Activated naive CD4-positive, alpha-beta T cell treated with anti-CD3 and anti-CD28 coated beads, Interleukin-2, amount 50 U/mL, for 72 hours (primary cell): ENCODE measurements around the gene BSN. TPM values are rescaled to one million over a fixed set of nuclear protein-coding genes. Genes with fewer than 3 reads are reported as not detected.

ENCODE experiments used
- ATAC-seq, 2 donors: fragments of 150-1000 bp; cut with Tn5 transposase; 2 replicates each; pipeline ENCODE4 v1.10.0; 2021; ENCODE audit warnings: mild to moderate bottlenecking in 2 of 2, moderate library complexity in 2 of 2
- DNase-seq, 2 donors: peaks; one replicate each; pipeline ENCODE4 v3.0.0; 2021 to 2022; ENCODE audit warnings: low spot score in 2 of 2
- H3K27ac Mint-ChIP-seq, 2 donors: one replicate each; pipeline ENCODE4 v1.8.0; 2022; ENCODE audit warnings: mild to moderate bottlenecking in 2 of 2, mixed read lengths in 2 of 2
- H3K36me3 Mint-ChIP-seq, 2 donors: one replicate each; pipeline ENCODE4 v1.8.0; 2022; ENCODE audit warnings: mixed read lengths in 2 of 2
- H3K9me3 Mint-ChIP-seq, 2 donors: one replicate each; pipeline ENCODE4 v1.8.0; 2022; ENCODE audit warnings: mixed read lengths in 2 of 2
- total RNA-seq, 2 donors: library from RNA; stranded (reverse); gene quantifications; one replicate each; pipeline ENCODE4 v1.2.3, GENCODE V29; 2022

The BSN gene
- total RNA-seq, 2 donors from 2014 or later: 0.06 to 0.20 TPM

DNA sequence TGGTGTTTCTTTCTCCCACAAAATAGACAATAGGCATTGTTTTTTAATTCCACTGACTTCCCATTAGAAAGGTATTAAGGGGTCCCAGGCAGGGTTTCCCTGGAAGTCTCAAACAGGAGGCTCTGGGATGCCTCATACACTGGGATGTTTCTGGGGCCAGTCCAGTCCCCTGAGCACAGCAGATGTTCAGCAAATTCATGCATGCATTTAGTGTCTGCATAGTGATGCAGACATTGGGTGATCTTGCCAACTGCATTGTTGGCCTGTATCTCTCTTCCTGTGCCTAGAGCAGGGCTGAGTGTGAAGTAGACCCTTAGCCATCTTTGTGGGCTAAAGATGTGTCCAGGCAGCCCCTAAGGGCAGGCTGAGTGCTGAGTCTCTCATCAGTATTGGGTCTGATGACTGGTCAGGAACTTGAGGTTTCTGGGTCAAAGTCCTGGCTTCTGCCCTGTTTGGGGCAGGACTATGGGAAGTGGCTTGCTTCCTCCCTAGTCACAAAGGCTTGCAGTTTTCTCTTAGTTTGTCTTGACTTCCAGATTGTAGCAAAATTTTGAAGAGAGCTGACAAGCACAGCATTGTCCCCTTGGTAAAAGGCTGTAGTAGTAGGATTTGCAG lies 56.5 kb downstream of the BSN start:
- H3K36me3 Mint-ChIP-seq: no peaks in the 10 kb centered on the region
- peaks cover 0 to 4% of the 10 kb centered on the region in 2 donors for H3K9me3 Mint-ChIP-seq
- DNase-seq (no peak), ATAC-seq (no peak)
- H3K27ac Mint-ChIP-seq: no peak overlapping the region

DNA sequence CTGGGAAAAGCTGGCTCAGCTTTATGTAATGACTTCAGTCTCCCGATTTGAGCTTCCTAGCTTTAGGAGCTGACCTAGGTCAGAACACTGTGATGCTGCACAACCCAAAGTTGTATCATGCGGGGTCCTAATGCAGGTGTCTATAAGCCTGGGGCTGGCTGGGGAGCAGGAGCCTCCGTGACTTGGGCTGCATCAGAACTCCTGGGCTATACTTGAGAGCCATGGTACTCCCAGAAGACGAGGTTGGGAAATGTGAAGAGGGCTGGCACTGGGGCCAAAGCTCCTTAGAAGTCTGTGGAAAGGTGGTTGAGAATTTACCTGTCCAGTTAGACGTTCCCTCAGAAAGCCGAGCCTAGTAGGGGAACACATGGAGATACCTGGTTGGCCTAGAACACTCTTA lies 57.0 kb downstream of the BSN start:
- no peak for DNase-seq
- no peak for ATAC-seq
- Mint-ChIP-seq H3K36me3 (no peaks in the 10 kb centered on the region), H3K9me3 (peaks cover 0 to 4% of the 10 kb centered on the region in 2 donors), H3K27ac (no peak overlapping the region)

DNA sequence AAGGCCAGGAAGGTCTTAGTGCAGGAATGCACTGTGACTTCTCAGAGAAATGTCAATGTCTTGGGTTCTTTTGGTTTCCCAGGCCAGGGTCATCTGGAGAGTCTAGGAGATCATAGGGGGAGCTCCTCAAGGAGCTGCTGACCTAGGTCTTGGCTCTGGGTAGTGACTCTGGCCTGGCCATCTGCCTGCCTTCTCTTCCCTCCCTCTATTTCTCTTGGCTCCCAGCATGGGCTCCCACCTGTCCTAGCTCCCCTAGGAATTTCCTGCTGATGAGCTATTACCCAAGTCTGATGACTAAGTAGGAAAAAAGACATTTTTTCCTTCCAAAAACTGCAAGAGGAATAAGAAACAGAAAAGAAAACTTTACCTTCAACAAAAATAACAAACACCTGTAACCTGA lies 57.4 kb downstream of the BSN start:
- H3K27ac Mint-ChIP-seq: no peak overlapping the region
- H3K9me3 Mint-ChIP-seq: peaks cover 0 to 4% of the 10 kb centered on the region in 2 donors
- ATAC-seq: no peak
- H3K36me3 Mint-ChIP-seq: no peaks in the 10 kb centered on the region
- no peak for DNase-seq

DNA sequence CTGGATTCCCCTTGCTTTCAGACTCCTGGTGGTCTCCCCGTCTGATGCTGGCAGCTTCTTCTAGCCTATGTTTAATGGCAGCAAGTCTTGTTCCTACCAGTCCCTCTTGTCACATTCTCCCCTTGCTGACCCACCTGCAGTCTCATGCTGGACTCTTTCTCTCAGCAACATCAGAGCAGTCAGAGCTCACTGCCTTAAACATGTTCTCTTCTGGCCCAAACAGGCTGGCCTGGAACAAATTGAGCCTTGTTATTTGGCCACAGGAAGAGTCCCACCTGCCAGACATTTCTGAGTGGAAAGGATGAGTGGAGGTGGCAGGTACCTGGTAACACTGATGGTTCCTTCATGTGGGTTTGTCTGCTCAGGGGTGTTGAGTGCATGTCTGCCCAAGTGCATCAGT lies 60.7 kb downstream of the BSN start:
- H3K27ac Mint-ChIP-seq: no peak overlapping the region
- DNase-seq: peak in 1 of 2 donors; percentile 14
- H3K9me3 Mint-ChIP-seq: peaks cover 0 to 4% of the 10 kb centered on the region in 2 donors
- no peaks in the 10 kb centered on the region for H3K36me3 Mint-ChIP-seq
- ATAC-seq: no peak

DNA sequence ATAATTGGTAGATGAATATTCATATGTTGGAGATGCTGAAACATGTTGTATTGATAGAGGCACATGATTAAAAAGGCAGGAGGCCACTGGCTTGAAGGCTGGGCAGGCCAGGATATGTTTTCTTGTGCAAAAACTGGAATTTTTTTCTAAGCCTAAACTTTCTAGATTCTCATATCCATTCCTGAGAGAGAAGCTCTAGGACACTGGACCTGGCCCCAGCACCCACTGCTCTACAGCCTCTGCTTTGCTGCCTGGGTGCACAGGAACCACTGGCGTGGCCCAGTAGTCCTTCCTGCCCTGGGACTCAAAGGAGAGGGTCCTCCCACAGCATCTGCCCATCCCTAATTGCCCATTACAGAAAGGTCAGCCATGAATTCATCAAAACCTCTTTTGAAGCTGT lies 61.8 kb downstream of the BSN start:
- DNase-seq (peak in 1 of 2 donors; percentile 1), ATAC-seq (no peak)
- Mint-ChIP-seq H3K27ac (no peak overlapping the region), H3K9me3 (peaks cover 0 to 4% of the 10 kb centered on the region in 2 donors), H3K36me3 (no peaks in the 10 kb centered on the region)

DNA sequence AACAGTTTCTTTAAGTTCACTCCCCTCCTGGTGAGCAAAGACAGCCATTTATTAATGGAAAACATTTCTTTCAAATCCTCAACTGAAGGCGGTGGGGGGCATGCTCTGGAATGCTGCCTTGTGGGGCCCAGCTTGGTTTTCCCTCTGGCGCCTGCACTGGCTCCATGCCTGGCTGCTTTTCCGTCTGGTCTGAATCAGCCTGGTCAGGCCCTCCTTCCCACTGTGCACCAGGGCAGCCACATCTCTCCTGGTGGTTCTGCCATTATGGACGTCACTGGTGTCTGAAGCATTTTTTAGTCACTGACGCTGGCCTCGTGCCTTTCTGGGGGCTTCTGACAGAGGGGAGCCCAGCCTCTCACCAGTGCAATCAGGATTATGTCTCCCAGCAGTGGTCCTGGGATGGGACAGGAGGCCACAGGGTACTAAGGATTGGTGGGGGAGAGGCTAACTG lies 62.2 kb downstream of the BSN start:
- Mint-ChIP-seq H3K9me3 (peaks cover 0 to 4% of the 10 kb centered on the region in 2 donors), H3K36me3 (no peaks in the 10 kb centered on the region), H3K27ac (no peak overlapping the region)
- DNase-seq (peak in 1 of 2 donors; percentile 23), ATAC-seq (no peak)

DNA sequence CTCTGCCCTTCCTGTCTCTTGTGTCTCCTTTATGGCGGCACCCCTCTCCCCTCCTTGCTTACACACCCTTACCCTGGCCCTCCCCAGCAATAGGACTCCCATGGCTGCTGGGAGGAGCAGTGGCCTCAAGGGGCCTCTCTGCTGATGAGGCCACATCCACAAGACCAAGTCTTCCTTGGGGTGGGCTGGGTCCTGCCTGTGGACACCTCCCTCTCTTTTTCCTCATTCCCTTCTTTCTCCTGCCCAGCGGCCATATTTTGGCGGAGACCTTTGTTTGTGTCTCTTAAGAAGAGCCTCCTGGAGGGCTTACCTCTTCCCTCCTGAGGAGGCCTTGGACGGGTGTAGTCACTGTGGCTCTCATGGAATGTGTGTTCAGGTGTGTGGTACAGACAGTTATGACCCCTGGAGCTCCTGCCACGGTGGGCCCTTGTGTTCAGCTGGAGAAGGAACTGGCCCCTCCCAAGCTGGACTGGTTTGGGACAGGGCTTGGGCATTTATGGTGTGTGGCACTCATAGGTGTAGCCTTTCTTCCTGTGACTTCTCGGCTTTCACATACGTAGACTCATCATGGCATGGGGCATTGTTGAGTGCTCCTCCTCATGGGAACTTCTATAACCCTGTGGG lies 63.2 kb downstream of the BSN start:
- no peak overlapping the region for H3K27ac Mint-ChIP-seq
- peaks cover 0 to 1% of the 10 kb centered on the region in 2 donors for H3K9me3 Mint-ChIP-seq
- peak in 1 of 2 donors; percentile 48 for DNase-seq
- ATAC-seq: no peak
- no peaks in the 10 kb centered on the region for H3K36me3 Mint-ChIP-seq

DNA sequence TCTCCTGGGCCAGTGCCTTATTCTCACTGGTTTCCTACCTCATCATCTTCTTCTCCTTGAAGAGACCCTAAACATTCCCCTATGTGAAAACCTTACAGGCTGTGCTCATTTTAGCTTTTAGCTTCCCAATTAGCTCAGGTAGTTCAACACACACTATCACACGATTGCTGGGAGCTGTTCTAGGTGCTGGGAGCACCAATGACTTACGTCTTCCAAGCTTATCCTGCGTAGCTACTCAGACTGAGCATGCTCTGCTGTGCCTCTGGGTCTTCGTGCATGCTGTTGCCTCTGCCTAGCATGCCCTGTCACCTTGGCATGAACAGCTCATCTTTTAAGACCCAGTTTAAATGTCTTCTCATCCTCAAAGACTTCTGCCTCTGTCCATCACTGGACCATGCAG lies 64.1 kb downstream of the BSN start:
- Mint-ChIP-seq H3K9me3 (no peaks in the 10 kb centered on the region), H3K27ac (no peak overlapping the region), H3K36me3 (no peaks in the 10 kb centered on the region)
- ATAC-seq (no peak), DNase-seq (peak in 1 of 2 donors; percentile 9)

DNA sequence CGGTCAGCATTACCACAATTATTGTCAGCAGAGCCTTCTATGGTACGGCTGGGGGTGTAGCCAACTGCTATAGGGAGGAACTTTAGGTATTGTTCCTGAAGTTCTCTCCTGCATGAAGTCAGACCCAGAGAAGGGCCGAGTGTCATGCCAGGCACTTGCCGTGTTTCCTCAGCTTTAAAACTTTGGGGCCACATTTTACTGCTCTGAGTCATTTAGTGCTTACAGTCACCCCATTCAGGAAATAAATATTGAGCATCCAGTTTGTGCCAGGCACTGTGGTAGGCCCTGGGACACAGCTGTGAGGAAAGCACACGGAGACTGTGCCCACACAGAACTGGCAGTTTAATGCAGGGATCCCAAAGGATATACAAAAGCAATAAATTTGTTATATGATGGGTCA lies 65.4 kb downstream of the BSN start:
- DNase-seq (peak in 1 of 2 donors; percentile 31), ATAC-seq (no peak)
- Mint-ChIP-seq H3K27ac (no peak overlapping the region), H3K9me3 (no peaks in the 10 kb centered on the region), H3K36me3 (no peaks in the 10 kb centered on the region)

DNA sequence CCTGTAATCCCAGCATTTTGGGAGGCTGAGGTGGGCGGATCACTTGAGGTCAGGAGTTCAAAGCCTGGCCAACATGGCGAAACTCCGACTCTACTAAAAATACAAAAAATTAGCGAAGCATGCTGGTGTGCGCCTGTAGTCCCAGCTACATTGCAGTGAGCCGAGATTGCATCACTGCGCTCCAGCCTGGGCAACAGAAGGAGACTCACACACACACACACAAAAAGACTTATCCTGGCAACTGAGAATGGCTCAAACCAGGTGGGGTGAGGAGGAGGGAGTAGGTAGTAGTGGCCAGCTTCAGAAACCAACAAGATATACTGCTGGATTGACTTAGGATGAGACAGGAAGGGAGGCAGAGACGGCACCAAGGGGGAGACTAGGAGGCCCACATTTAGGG lies 66.5 kb downstream of the BSN start:
- Mint-ChIP-seq H3K36me3 (no peaks in the 10 kb centered on the region), H3K9me3 (no peaks in the 10 kb centered on the region), H3K27ac (peak overlapping the region in 1 of 2 donors; percentile 21)
- ATAC-seq: no peak
- no peak for DNase-seq

DNA sequence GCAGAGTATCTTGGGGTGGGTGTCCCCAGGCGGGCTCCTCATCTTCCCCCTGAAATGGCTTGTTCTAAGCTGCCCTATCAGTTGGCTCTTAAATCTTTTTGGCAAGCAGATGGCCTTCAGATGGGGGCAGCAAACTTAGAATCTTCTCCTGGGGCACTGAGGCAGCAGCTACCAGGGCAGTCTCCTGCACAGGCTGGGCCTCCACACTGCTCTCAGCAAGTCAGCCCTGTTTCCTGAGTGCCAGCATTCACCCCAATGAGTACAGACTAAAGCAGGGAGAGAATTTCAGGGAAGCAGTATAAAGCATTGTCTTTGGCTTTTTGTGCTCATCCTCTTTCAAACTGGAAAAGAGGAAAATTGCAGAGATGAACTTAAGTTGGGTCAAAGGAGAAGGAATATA lies 68.8 kb downstream of the BSN start:
- Mint-ChIP-seq H3K27ac (no peak overlapping the region), H3K9me3 (no peaks in the 10 kb centered on the region), H3K36me3 (no peaks in the 10 kb centered on the region)
- no peak for ATAC-seq
- DNase-seq: no peak

DNA sequence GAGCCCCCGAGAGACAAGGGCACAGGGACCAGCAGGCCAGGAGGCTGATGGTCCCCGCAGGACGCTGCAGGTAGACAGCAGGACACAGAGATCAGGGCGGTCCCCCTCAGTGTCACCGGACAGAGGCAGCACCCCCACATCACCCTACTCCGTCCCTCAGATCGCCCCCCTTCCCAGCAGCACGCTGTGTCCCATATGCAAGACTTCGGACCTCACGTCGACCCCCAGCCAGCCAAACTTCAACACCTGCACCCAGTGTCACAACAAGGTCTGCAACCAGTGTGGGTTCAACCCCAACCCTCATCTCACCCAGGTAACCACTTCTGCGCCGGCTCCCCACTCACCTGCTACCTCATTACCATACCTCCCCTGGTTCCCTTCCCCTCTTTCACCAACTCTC lies 70.8 kb downstream of the BSN start:
- DNase-seq (no peak), ATAC-seq (no peak)
- no peaks in the 10 kb centered on the region for H3K36me3 Mint-ChIP-seq
- no peak overlapping the region for H3K27ac Mint-ChIP-seq
- no peaks in the 10 kb centered on the region for H3K9me3 Mint-ChIP-seq

DNA sequence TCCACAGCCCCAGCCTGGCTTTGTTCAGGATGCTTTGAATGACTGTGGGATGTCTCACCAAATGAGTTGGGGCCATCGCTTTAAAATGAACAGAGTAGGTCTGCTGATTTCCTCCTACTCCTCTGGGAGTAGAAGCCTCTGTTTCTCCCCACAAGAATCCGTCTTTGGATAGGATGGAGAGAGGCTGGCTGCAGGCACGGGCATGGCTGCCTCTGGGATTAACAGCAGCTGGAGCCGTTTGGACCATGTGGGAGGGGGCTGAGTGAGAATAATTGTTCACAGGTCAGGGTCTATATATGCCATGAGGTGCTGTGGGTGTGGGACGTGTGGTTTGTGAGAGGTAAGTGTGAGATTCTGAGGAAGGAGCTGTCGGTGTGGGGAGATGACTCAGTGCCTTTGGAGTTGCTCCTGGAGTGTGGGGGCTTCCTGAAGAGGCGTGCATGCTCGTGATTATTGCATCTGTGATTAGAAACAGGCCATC lies 71.9 kb downstream of the BSN start:
- H3K27ac Mint-ChIP-seq: no peak overlapping the region
- DNase-seq (no peak), ATAC-seq (peak; percentile 47 to 66)
- H3K36me3 Mint-ChIP-seq: no peaks in the 10 kb centered on the region
- no peaks in the 10 kb centered on the region for H3K9me3 Mint-ChIP-seq

DNA sequence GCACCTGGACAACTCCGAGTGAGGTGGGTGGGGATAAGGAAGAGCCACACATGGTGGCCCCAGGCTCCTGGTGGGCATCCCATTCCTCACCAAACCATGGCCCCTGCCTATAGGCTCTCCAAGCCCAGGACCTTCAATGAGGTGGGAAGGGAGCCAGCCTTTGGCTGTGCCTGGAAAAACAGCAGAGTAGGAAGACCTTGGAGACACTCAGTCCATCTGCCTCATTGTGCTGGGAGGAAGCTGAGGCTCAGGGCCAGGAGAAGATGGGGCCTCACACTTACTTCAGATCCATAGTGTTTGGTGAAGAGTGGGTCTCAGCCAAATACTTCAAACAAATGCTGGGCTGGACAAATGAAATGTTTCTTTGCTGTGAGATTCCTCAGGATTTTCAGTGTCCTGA lies 72.5 kb downstream of the BSN start:
- ATAC-seq: no peak
- no peaks in the 10 kb centered on the region for H3K36me3 Mint-ChIP-seq
- peaks cover 0 to 4% of the 10 kb centered on the region in 2 donors for H3K9me3 Mint-ChIP-seq
- DNase-seq: no peak
- no peak overlapping the region for H3K27ac Mint-ChIP-seq

DNA sequence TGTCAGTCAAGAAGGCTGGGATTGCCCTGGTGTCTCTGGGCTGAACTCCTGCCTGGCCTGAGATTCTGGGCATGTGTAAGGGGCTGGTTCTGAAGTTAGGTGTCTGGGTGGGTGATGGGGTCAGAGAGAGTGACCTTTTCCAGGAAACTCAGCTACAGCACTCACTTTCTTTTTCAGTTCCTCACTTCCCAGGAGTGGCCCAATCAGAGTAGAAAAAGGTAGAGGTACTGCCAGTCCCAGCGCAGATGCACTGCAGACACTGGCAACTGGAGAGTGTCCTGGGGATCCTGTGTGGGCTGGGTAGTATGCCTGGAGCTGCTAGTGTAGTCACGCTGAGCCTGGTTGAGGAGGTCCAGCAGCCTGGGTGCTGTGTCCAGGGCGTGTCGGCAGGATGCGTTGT lies 73.4 kb downstream of the BSN start:
- peaks cover 0 to 7% of the 10 kb centered on the region in 2 donors for H3K9me3 Mint-ChIP-seq
- ATAC-seq: no peak

DNA sequence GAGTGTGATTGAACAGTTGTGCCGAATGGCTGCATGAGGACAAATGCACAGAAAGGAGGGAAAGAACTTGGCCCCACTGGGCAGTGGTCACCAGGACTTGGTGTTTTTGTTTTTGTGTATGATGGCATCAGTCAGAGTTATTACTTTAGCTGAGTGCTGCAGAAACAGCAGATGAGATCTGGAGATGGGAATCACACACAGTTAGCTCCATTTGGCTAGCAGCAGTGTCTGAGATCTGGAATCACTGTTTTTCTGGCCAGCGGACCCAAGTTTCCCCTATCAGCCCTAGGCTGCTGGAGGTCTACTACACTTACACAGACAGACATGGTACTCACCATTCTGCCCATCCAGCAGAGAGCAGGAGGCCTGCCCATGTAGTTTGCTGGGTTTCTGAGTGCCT lies 74.0 kb downstream of the BSN start:
- Mint-ChIP-seq H3K36me3 (no peaks in the 10 kb centered on the region), H3K27ac (no peak overlapping the region), H3K9me3 (peaks cover 0 to 7% of the 10 kb centered on the region in 2 donors)
- no peak for DNase-seq
- ATAC-seq: no peak

More for the DNA sequence above, 73.4 kb downstream of the BSN start:
- Mint-ChIP-seq H3K36me3 (no peaks in the 10 kb centered on the region), H3K27ac (no peak overlapping the region)
- DNase-seq: no peak

DNA sequence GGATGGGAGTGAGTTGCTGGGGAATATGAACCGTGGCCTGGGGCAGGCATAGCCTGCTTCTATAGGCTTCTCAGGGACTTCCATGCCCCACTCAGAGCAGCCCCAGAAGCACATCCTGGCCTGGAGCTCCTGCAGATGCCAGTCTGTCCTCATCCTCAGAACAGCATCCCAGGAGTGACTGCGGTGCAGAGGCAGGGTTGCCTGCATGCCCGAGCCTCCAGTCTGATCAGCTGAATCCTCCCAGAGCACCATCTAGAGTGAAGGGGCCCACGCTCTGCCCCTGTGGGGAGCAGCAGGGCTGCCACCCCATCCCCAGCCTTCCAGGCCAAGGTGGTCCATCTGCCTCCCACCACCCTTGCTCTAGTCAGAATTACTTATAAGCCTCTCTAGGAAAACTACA lies 75.2 kb downstream of the BSN start:
- Mint-ChIP-seq H3K36me3 (no peaks in the 10 kb centered on the region), H3K27ac (no peak overlapping the region), H3K9me3 (peaks cover 0 to 7% of the 10 kb centered on the region in 2 donors)
- ATAC-seq (no peak), DNase-seq (no peak)

DNA sequence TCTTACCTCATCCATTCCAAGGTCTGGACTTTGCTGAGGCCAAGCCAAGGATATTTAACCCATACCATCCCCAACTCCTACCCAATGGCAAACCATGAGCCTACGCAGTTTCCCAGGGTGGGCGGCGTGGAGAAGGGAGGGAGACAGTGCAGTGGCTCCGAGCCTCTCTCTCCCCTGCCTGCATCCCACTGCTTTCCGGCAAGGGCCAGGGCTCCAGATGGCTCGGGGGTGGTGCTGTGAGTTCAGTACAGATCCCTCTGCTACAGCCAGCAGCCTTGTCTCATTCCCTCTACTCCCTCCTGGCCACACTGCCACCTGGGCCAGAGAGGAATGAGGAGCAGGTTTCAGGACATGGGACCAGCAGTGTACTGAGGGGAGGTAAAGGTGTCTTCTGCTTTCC lies 75.6 kb downstream of the BSN start:
- H3K9me3 Mint-ChIP-seq: peaks cover 0 to 7% of the 10 kb centered on the region in 2 donors
- DNase-seq: no peak
- no peak overlapping the region for H3K27ac Mint-ChIP-seq

More for the DNA sequence above, 75.6 kb downstream of the BSN start:
- no peaks in the 10 kb centered on the region for H3K36me3 Mint-ChIP-seq
- no peak for ATAC-seq
